SK-N-MC (cell line): Measurements from ENCODE around the gene PAFAH1B2.

Source experiments
- EZH2 ChIP-seq: fragments of 200-600 bp; sonication (generic); IDR thresholded peaks from one replicate; pipeline ENCODE4 v1.6.1; 2017; ENCODE audit warnings: antibody characterized with exemption
- POLR2AphosphoS5 ChIP-seq: IDR thresholded peaks from 2 replicates; pipeline ENCODE4 v1.6.1; 2012; ENCODE audit warnings: mild to moderate bottlenecking, low read depth, low read length, borderline replicate concordance

DNA sequence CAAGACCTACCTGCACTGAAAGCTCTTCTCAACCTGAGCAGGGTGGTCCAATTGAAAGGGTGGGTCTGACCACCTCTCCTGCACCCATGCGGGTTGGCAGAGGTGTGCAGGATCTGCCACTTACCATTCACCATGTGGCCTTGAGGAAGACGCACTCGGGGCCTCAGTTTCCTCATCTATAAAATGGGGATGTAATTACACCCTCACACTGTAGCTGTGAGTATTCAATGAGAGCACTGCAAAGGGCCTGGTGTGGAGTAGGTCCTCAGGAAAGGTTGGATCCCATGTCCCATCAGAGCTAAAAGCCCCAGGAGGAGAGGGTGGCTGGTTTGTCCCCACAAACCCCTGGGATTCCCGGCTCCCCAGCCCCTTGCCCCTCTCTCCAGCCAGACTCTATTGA, 54.5 kb downstream of the PAFAH1B2 start:
- TF ChIP-seq EZH2 (no peak), POLR2AphosphoS5 (no peak)
